ENCODE measurements around the gene FASTKD1.

FASTKD1 gene

GRCh38 chr2:169584005-169584877 is 10.6 kb upstream of the FASTKD1 start, which contains the start of gene PPIG (continued):
- TF ChIP-seq ATF2 (tag by site-specific recombination; IDR thresholded peaks at IDR 0.05; ENCODE audit: low read depth) (0 out of 2 replicates have a peak, but pooled peaks have one; percentile 49), YY2 (tag by site-specific recombination; IDR thresholded peaks at IDR 0.05) (0 out of 2 replicates have a peak, but pooled peaks have one; percentile 49), ZNF133 (tag by site-specific recombination; IDR thresholded peaks at IDR 0.05) (no peak), PRDM2 (tag by site-specific recombination; IDR thresholded peaks at IDR 0.05; ENCODE audit: borderline replicate concordance) (no peak), ZNF785 (tag by site-specific recombination; IDR thresholded peaks at IDR 0.05) (no peak), SP7 (tag by site-specific recombination; IDR thresholded peaks at IDR 0.05) (peak; percentile 63), PRDM6 (tag by site-specific recombination; IDR thresholded peaks at IDR 0.05) (no peak), PRDM1 (tag by site-specific recombination; IDR thresholded peaks at IDR 0.05) (no peak), BCL11A (tag by site-specific recombination; IDR thresholded peaks at IDR 0.05; ENCODE audit: low read depth) (no peak), ZNF610 (tag by site-specific recombination; IDR thresholded peaks at IDR 0.05; ENCODE audit: borderline replicate concordance) (no peak), SCRT1 (tag by site-specific recombination; IDR thresholded peaks at IDR 0.05; ENCODE audit: borderline replicate concordance) (no peak), ZEB2 (tag by site-specific recombination; IDR thresholded peaks at IDR 0.05) (peak; percentile 74), ZNF660 (tag by site-specific recombination; IDR thresholded peaks at IDR 0.05) (no peak), MEIS1 (CRISPR knock-in tag; IDR thresholded peaks at IDR 0.05; ENCODE audit: borderline replicate concordance) (no peak), ZBTB48 (tag by site-specific recombination; IDR thresholded peaks at IDR 0.05) (peak; percentile 74; the same call in 1 of the 2 replicates), ZNF169 (tag by site-specific recombination; IDR thresholded peaks at IDR 0.05) (no peak), ZNF302 (tag by site-specific recombination; IDR thresholded peaks at IDR 0.05; ENCODE audit: low read depth) (no peak), ZNF555 (tag by site-specific recombination; conservative IDR thresholded peaks at IDR 0.05) (no peak), ZNF747 (tag by site-specific recombination; IDR thresholded peaks at IDR 0.05) (no peak), KLF10 (tag by site-specific recombination; IDR thresholded peaks at IDR 0.05) (peak; percentile 65), ZNF155 (tag by site-specific recombination; IDR thresholded peaks at IDR 0.05) (no peak), ZNF433 (tag by site-specific recombination; IDR thresholded peaks at IDR 0.05; ENCODE audit: low read depth) (no peak), ZBTB21 (tag by site-specific recombination; IDR thresholded peaks at IDR 0.05) (peak; percentile 98), ZNF148 (tag by site-specific recombination; IDR thresholded peaks at IDR 0.05; ENCODE audit: borderline replicate concordance) (no peak)

Measured in HEK293 (cell line).